ENCODE results near the gene CKAP5.

CKAP5 gene

GRCh38 chr11:46727952-46728658 is 118.0 kb downstream of the CKAP5 start:
- H3K4me3 ChIP-seq (ENCODE audit: control insufficient read depth, low read depth, low read length): no peak overlapping the region
- no peak for DNase-seq (ENCODE audit: low read depth)
- TF ChIP-seq CTCF (conservative IDR thresholded peaks at IDR 0.05; ENCODE audit: control insufficient read depth, insufficient read depth, low read depth, low read length): no peak

GRCh38 chr11:46726206-46726862 is 119.7 kb downstream of the CKAP5 start:
- H3K4me3 ChIP-seq (ENCODE audit: control insufficient read depth, low read depth, low read length): no peak overlapping the region
- no peak for DNase-seq (ENCODE audit: low read depth)
- no peak for TF ChIP-seq CTCF (conservative IDR thresholded peaks at IDR 0.05; ENCODE audit: control insufficient read depth, insufficient read depth, low read depth, low read length)

- H3K4me3 ChIP-seq (ENCODE audit: control insufficient read depth, low read depth, low read length): no peak overlapping the region
- no peak for DNase-seq (ENCODE audit: low read depth)
- TF ChIP-seq CTCF (conservative IDR thresholded peaks at IDR 0.05; ENCODE audit: control insufficient read depth, insufficient read depth, low read depth, low read length): no peak
Measured at GRCh38 chr11:46725338-46726205, 120.5 kb downstream of the CKAP5 start.

GRCh38 chr11:46724088-46724487 is 122.0 kb downstream of the CKAP5 start:
- TF ChIP-seq CTCF (conservative IDR thresholded peaks at IDR 0.05; ENCODE audit: control insufficient read depth, insufficient read depth, low read depth, low read length): no peak
- no peak for DNase-seq (ENCODE audit: low read depth)
- H3K4me3 ChIP-seq (ENCODE audit: control insufficient read depth, low read depth, low read length): no peak overlapping the region

GRCh38 chr11:46723359-46723680 is 122.8 kb downstream of the CKAP5 start:
- no peak overlapping the region for H3K4me3 ChIP-seq (ENCODE audit: control insufficient read depth, low read depth, low read length)
- no peak for DNase-seq (ENCODE audit: low read depth)
- no peak for TF ChIP-seq CTCF (conservative IDR thresholded peaks at IDR 0.05; ENCODE audit: control insufficient read depth, insufficient read depth, low read depth, low read length)

- TF ChIP-seq CTCF (conservative IDR thresholded peaks at IDR 0.05; ENCODE audit: control insufficient read depth, insufficient read depth, low read depth, low read length): no peak
- no peak overlapping the region for H3K4me3 ChIP-seq (ENCODE audit: control insufficient read depth, low read depth, low read length)
- DNase-seq (ENCODE audit: low read depth): no peak
Measured at GRCh38 chr11:46722566-46723358, 123.3 kb downstream of the CKAP5 start.

Data from fibroblast of mammary gland (primary cell).